Neutrophil (primary cell): ENCODE data around the gene PSME2.

Experiments
- H3K27ac ChIP-seq: fragments of 200-600 bp; sonication (generic); 2 replicates; pipeline ENCODE4 v1.5.1; 2016; ENCODE audit warnings: mild to moderate bottlenecking, moderate library complexity
- H3K27me3 ChIP-seq: fragments of 200-600 bp; sonication (generic); 2 replicates; pipeline ENCODE4 v1.6.0; 2016; ENCODE audit warnings: mild to moderate bottlenecking
- H3K36me3 ChIP-seq: fragments of 200-600 bp; sonication (generic); 2 replicates; pipeline ENCODE4 v1.5.1; 2017
- H3K4me1 ChIP-seq, 2 experiments: fragments of 200-600 bp in 1 of 2; sonication (generic) in 1 of 2; 1 replicate in 1 of 2; 2 replicates in 1 of 2; pipeline versions ENCODE4 v1.5.1 to v1.6.1; 2013 to 2016; ENCODE audit warnings: low read depth in 1 of 2, low read length in 1 of 2, mild to moderate bottlenecking in 1 of 2, moderate library complexity in 1 of 2; ENCODE audit not compliant: control insufficient read depth in 1 of 2, insufficient read depth in 1 of 2
- H3K4me3 ChIP-seq, 2 experiments: fragments of 200-600 bp in 1 of 2; sonication (generic) in 1 of 2; 1 replicate in 1 of 2; 2 replicates in 1 of 2; pipeline ENCODE4 v1.5.1; 2013 to 2016; ENCODE audit warnings: low read depth in 1 of 2, low read length in 1 of 2, mild to moderate bottlenecking in 1 of 2, moderate library complexity in 1 of 2
- H3K9me3 ChIP-seq: fragments of 200-600 bp; sonication (generic); 2 replicates; pipeline ENCODE4 v1.5.1; 2016
- TF ChIP-seq, protein P1 (sequence below): fragments of 200-600 bp; sonication (generic); IDR thresholded peaks from 2 replicates; pipeline ENCODE4 v1.5.1; 2016; ENCODE audit warnings: antibody characterized with exemption

The PSME2 gene

GRCh38 chr14:24172261-24172860, 26.0 kb upstream of the PSME2 start:
- Histone ChIP-seq H3K27ac (peak overlapping the region; percentile 36), H3K9me3 (no peaks in the 10 kb centered on the region), H3K27me3 (peaks cover 17% of the 10 kb centered on the region), H3K36me3 (peaks cover 85% of the 10 kb centered on the region), H3K4me1 (peaks cover 44 to 54% of the 10 kb centered on the region in 2 experiments), H3K4me3 (peak overlapping the region in 1 of 2 experiments; percentile 43)
- TF ChIP-seq, protein P1, sequence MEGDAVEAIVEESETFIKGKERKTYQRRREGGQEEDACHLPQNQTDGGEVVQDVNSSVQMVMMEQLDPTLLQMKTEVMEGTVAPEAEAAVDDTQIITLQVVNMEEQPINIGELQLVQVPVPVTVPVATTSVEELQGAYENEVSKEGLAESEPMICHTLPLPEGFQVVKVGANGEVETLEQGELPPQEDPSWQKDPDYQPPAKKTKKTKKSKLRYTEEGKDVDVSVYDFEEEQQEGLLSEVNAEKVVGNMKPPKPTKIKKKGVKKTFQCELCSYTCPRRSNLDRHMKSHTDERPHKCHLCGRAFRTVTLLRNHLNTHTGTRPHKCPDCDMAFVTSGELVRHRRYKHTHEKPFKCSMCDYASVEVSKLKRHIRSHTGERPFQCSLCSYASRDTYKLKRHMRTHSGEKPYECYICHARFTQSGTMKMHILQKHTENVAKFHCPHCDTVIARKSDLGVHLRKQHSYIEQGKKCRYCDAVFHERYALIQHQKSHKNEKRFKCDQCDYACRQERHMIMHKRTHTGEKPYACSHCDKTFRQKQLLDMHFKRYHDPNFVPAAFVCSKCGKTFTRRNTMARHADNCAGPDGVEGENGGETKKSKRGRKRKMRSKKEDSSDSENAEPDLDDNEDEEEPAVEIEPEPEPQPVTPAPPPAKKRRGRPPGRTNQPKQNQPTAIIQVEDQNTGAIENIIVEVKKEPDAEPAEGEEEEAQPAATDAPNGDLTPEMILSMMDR: no peak

GRCh38 chr14:24171422-24172260, 25.2 kb upstream of the PSME2 start, which contains the start of gene REC8:
TSS of gene REC8 (plus strand) at chr14:24172080. CDS start at chr14:24172553, 473 bp downstream.
- Histone ChIP-seq H3K4me1 (peaks cover 51 to 61% of the 10 kb centered on the region in 2 experiments), H3K27me3 (peaks cover 17% of the 10 kb centered on the region), H3K36me3 (peaks cover 83% of the 10 kb centered on the region), H3K4me3 (peak within 1 kb of the TSS; percentile 43 to 47), H3K27ac (peak within 1 kb of the TSS; percentile 36), H3K9me3 (no peaks in the 10 kb centered on the region)
- TF ChIP-seq, protein P1: no peak

- Histone ChIP-seq H3K27ac (peak overlapping the region; percentile 94), H3K9me3 (no peaks in the 10 kb centered on the region), H3K4me3 (peak overlapping the region in 1 of 2 experiments; percentile 24), H3K27me3 (peaks cover 14% of the 10 kb centered on the region), H3K4me1 (peaks cover 79 to 90% of the 10 kb centered on the region in 2 experiments), H3K36me3 (peaks cover 85% of the 10 kb centered on the region)
- TF ChIP-seq, protein P1: no peak
Observed at GRCh38 chr14:24167469-24168114, 21.2 kb upstream of the PSME2 start.

- TF ChIP-seq, protein P1: no peak
- Histone ChIP-seq H3K4me1 (peaks cover 72 to 84% of the 10 kb centered on the region in 2 experiments), H3K36me3 (peaks cover 82% of the 10 kb centered on the region), H3K27ac (peak overlapping the region; percentile 94), H3K4me3 (no peak overlapping the region), H3K27me3 (no peaks in the 10 kb centered on the region), H3K9me3 (no peaks in the 10 kb centered on the region)
Observed at GRCh38 chr14:24165785-24166184, 19.4 kb upstream of the PSME2 start.

GRCh38 chr14:24164518-24164991, 18.1 kb upstream of the PSME2 start:
- Histone ChIP-seq H3K27me3 (no peaks in the 10 kb centered on the region), H3K9me3 (no peaks in the 10 kb centered on the region), H3K36me3 (peaks cover 83% of the 10 kb centered on the region), H3K27ac (peak overlapping the region; percentile 94), H3K4me3 (no peak overlapping the region), H3K4me1 (peaks cover 73 to 85% of the 10 kb centered on the region in 2 experiments)
- TF ChIP-seq, protein P1: no peak
